Stimulated activated naive CD8-positive, alpha-beta T cell treated with anti-CD3 and anti-CD28 coated beads, Interleukin-15, Interleukin-2, amounts not matched to agents 100 ng/mL and 50 ng/mL, for 24 hours (primary cell): ENCODE results near the gene SPATA25.

Experiments used
- H3K27ac Mint-ChIP-seq: one replicate; pipeline ENCODE4 v1.8.0; 2021; ENCODE audit warnings: mild to moderate bottlenecking, mixed read lengths
- H3K27me3 Mint-ChIP-seq: one replicate; pipeline ENCODE4 v1.8.0; 2021; ENCODE audit warnings: mixed read lengths
- H3K36me3 Mint-ChIP-seq: one replicate; pipeline ENCODE4 v1.8.0; 2021; ENCODE audit warnings: low read depth, mixed read lengths
- H3K4me1 Mint-ChIP-seq: one replicate; pipeline ENCODE4 v1.8.0; 2021; ENCODE audit warnings: low read depth, mixed read lengths
- H3K4me3 Mint-ChIP-seq: one replicate; pipeline ENCODE4 v1.8.0; 2021; ENCODE audit warnings: mild to moderate bottlenecking, mixed read lengths
- H3K9me3 Mint-ChIP-seq: one replicate; pipeline ENCODE4 v1.8.0; 2021; ENCODE audit warnings: mixed read lengths

SPATA25 gene

DNA sequence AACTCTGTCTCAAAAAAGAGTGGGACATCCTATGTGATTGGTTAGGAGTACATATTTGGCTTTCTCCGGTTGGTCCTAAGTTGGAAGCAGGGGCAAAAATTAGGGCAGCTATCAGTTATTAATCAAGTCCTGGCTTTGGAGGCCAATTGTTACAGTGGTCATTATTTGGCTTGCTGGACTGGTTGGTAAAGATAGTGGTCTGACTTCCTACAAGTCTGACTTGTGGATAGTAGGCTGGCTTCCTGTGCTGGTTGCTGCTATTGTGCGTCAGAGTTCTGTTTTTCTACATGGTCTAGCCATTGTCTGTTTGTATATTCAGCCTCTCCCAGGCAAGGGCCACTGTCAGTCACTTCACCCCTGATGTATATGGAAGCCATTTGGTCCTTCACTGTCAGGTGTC is 37.2 kb downstream of the SPATA25 start:
- Mint-ChIP-seq H3K27ac (no peak overlapping the region), H3K36me3 (peaks cover 22% of the 10 kb centered on the region)

GRCh38 chr20:45848969-45849582 is 38.3 kb downstream of the SPATA25 start:
- Mint-ChIP-seq H3K27me3 (no peaks in the 10 kb centered on the region), H3K36me3 (peaks cover 28% of the 10 kb centered on the region), H3K27ac (no peak overlapping the region), H3K4me3 (no peak overlapping the region), H3K4me1 (no peaks in the 10 kb centered on the region), H3K9me3 (no peaks in the 10 kb centered on the region)

More for the DNA sequence above, 37.2 kb downstream of the SPATA25 start:
- Mint-ChIP-seq H3K27me3 (no peaks in the 10 kb centered on the region), H3K9me3 (no peaks in the 10 kb centered on the region), H3K4me1 (peaks cover 9% of the 10 kb centered on the region), H3K4me3 (no peak overlapping the region)

- Mint-ChIP-seq H3K4me3 (no peak overlapping the region), H3K36me3 (peaks cover 35% of the 10 kb centered on the region), H3K4me1 (no peaks in the 10 kb centered on the region), H3K27ac (no peak overlapping the region), H3K9me3 (no peaks in the 10 kb centered on the region), H3K27me3 (no peaks in the 10 kb centered on the region)
These were observed 39.0 kb downstream of the SPATA25 start for GRCh38 chr20:45848421-45848820.

- Mint-ChIP-seq H3K9me3 (no peaks in the 10 kb centered on the region), H3K27ac (no peak overlapping the region), H3K4me1 (peaks cover 4% of the 10 kb centered on the region), H3K36me3 (peaks cover 30% of the 10 kb centered on the region), H3K27me3 (no peaks in the 10 kb centered on the region), H3K4me3 (no peak overlapping the region)
These were observed 42.0 kb downstream of the SPATA25 start for GRCh38 chr20:45845452-45845851.

GRCh38 chr20:45843506-45843905 is 43.9 kb downstream of the SPATA25 start:
- H3K9me3 Mint-ChIP-seq: no peaks in the 10 kb centered on the region
- H3K4me1 Mint-ChIP-seq: peaks cover 4% of the 10 kb centered on the region
- H3K4me3 Mint-ChIP-seq: no peak overlapping the region
- H3K27me3 Mint-ChIP-seq: no peaks in the 10 kb centered on the region
- H3K27ac Mint-ChIP-seq: no peak overlapping the region
- H3K36me3 Mint-ChIP-seq: peaks cover 29% of the 10 kb centered on the region

DNA sequence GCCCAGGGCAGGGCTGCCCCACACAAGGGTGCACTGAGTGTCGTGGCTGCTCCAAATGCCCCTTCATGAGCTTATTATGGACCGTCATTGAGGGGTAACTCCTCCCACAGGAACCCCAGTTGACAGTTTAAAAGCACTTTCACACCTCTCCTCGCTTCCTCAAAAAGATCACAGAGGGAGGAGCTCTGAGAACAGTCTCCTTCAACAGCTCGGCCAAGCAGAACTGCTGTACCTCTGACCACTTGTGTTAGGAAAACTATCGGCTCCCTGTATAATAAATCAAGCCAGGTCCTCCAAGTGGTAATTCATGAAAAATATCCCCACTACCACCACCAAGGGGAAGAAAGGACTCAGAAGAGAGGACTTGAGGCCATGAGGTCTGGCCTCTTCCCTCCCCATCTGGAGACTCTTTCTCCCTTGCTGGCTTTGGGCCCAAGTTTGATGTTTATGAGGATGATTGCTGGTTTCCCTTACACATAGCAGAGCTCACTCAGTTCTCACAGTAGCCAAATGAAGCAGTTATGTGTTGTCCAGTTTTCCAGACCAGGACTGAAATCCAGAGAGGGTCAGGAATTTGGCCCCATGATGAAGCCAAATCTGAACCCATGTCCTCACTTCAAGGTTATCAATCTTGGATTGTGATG is 45.1 kb downstream of the SPATA25 start:
- Mint-ChIP-seq H3K36me3 (peaks cover 24% of the 10 kb centered on the region), H3K27ac (no peak overlapping the region), H3K9me3 (no peaks in the 10 kb centered on the region), H3K4me1 (peaks cover 4% of the 10 kb centered on the region), H3K4me3 (no peak overlapping the region), H3K27me3 (no peaks in the 10 kb centered on the region)

- Mint-ChIP-seq H3K9me3 (no peaks in the 10 kb centered on the region), H3K4me3 (no peak overlapping the region), H3K27me3 (no peaks in the 10 kb centered on the region), H3K4me1 (peaks cover 4% of the 10 kb centered on the region), H3K27ac (no peak overlapping the region), H3K36me3 (peaks cover 24% of the 10 kb centered on the region)
These were observed 45.9 kb downstream of the SPATA25 start for GRCh38 chr20:45841407-45842129.

DNA sequence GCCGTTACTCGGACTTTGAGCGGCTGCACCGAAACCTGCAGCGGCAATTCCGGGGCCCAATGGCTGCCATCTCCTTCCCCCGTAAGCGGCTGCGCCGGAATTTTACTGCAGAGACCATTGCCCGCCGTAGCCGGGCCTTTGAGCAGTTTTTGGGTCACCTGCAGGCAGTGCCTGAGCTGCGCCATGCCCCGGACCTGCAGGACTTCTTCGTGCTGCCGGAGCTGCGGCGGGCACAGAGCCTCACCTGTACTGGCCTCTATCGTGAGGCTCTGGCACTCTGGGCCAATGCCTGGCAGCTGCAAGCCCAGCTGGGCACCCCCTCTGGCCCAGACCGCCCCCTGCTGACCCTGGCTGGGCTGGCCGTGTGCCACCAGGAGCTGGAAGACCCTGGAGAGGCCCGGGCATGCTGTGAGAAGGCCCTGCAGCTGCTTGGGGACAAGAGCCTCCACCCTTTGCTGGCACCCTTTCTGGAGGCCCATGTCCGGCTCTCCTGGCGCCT is 46.7 kb downstream of the SPATA25 start:
- peaks cover 19% of the 10 kb centered on the region for H3K36me3 Mint-ChIP-seq
- no peak overlapping the region for H3K4me3 Mint-ChIP-seq
- no peaks in the 10 kb centered on the region for H3K27me3 Mint-ChIP-seq
- no peaks in the 10 kb centered on the region for H3K9me3 Mint-ChIP-seq
- H3K27ac Mint-ChIP-seq: no peak overlapping the region
- peaks cover 4% of the 10 kb centered on the region for H3K4me1 Mint-ChIP-seq

DNA sequence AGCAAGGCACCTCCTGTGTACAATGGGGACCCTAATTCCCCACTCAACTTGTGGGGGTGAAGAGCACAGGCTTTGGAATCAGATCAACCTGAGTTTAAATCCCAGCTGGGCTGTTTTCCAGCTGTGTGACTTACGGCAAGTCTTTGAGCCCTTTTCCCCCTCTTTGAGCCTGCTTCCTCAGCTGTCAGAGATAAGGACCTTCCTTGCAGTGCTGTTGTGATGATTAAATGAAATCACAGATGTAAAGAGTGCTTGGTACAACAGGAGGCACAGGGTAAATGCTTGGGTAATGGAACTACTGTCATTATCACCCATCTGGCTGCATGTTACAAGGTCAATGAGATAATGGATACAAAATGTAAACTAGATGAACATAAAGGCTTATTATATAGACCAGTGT is 50.6 kb downstream of the SPATA25 start:
- Mint-ChIP-seq H3K4me3 (no peak overlapping the region), H3K27ac (no peak overlapping the region), H3K4me1 (peaks cover 16% of the 10 kb centered on the region), H3K36me3 (no peaks in the 10 kb centered on the region), H3K9me3 (no peaks in the 10 kb centered on the region), H3K27me3 (no peaks in the 10 kb centered on the region)
